Neural cell (in vitro differentiated cells): ENCODE measurements around the gene FOXF2.

Experiments used
- EZH2 ChIP-seq: fragments of 200-600, 300-800 bp; shearing (Covaris generic), sonication (generic); IDR thresholded peaks from 2 replicates; pipeline ENCODE4 v1.6.1; 2014; ENCODE audit warnings: antibody characterized with exemption, low read length, borderline replicate concordance, mild to moderate bottlenecking; ENCODE audit not compliant: insufficient read depth, poor library complexity, severe bottlenecking
- RAD21 ChIP-seq: fragments of 450-650 bp; conservative IDR thresholded peaks from 2 replicates; pipeline ENCODE4 v1.6.1; 2014; ENCODE audit warnings: antibody characterized with exemption, mild to moderate bottlenecking, moderate library complexity
- TF ChIP-seq, protein P1 (sequence below): fragments of 450-650 bp; IDR thresholded peaks from 2 replicates; pipeline ENCODE4 v1.5.1; 2014; ENCODE audit warnings: antibody characterized with exemption, mild to moderate bottlenecking, moderate library complexity; ENCODE audit not compliant: poor library complexity, severe bottlenecking
- TF ChIP-seq, protein P2 (sequence below): IDR thresholded peaks from 2 replicates; pipeline ENCODE4 v1.6.1; 2012; ENCODE audit warnings: borderline replicate concordance

DNA sequence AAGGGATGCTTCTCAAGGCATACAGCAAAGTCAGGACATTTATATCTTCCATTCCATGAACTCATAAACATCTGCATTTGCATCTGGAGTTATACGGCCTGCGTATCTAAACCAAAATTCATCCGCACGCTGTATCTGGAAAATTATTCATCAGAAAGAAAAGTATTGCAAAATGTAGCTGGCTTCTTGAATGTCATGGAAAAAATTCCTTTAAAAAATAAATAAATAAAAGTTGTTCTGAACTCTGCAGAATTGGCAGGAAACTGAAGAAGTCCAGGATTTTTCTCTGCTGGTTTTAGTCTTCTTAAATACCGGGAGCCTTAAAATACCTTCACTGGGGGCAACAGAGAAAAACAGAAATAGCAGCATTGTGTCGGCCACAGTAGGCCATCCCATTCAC is 23.7 kb upstream of the FOXF2 start:
- TF ChIP-seq EZH2: no peak
- no peak for TF ChIP-seq RAD21
- TF ChIP-seq, protein P1, sequence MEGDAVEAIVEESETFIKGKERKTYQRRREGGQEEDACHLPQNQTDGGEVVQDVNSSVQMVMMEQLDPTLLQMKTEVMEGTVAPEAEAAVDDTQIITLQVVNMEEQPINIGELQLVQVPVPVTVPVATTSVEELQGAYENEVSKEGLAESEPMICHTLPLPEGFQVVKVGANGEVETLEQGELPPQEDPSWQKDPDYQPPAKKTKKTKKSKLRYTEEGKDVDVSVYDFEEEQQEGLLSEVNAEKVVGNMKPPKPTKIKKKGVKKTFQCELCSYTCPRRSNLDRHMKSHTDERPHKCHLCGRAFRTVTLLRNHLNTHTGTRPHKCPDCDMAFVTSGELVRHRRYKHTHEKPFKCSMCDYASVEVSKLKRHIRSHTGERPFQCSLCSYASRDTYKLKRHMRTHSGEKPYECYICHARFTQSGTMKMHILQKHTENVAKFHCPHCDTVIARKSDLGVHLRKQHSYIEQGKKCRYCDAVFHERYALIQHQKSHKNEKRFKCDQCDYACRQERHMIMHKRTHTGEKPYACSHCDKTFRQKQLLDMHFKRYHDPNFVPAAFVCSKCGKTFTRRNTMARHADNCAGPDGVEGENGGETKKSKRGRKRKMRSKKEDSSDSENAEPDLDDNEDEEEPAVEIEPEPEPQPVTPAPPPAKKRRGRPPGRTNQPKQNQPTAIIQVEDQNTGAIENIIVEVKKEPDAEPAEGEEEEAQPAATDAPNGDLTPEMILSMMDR: no peak
- TF ChIP-seq, protein P2, sequence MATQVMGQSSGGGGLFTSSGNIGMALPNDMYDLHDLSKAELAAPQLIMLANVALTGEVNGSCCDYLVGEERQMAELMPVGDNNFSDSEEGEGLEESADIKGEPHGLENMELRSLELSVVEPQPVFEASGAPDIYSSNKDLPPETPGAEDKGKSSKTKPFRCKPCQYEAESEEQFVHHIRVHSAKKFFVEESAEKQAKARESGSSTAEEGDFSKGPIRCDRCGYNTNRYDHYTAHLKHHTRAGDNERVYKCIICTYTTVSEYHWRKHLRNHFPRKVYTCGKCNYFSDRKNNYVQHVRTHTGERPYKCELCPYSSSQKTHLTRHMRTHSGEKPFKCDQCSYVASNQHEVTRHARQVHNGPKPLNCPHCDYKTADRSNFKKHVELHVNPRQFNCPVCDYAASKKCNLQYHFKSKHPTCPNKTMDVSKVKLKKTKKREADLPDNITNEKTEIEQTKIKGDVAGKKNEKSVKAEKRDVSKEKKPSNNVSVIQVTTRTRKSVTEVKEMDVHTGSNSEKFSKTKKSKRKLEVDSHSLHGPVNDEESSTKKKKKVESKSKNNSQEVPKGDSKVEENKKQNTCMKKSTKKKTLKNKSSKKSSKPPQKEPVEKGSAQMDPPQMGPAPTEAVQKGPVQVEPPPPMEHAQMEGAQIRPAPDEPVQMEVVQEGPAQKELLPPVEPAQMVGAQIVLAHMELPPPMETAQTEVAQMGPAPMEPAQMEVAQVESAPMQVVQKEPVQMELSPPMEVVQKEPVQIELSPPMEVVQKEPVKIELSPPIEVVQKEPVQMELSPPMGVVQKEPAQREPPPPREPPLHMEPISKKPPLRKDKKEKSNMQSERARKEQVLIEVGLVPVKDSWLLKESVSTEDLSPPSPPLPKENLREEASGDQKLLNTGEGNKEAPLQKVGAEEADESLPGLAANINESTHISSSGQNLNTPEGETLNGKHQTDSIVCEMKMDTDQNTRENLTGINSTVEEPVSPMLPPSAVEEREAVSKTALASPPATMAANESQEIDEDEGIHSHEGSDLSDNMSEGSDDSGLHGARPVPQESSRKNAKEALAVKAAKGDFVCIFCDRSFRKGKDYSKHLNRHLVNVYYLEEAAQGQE: no peak
